ENCODE measurements around the gene PARP15. TPM values are rescaled to one million over a fixed set of nuclear protein-coding genes. Genes with fewer than 3 reads are reported as not detected.

Gene PARP15
- total RNA-seq, 1 experiment from 2014 or later, result 0.07 TPM

DNA sequence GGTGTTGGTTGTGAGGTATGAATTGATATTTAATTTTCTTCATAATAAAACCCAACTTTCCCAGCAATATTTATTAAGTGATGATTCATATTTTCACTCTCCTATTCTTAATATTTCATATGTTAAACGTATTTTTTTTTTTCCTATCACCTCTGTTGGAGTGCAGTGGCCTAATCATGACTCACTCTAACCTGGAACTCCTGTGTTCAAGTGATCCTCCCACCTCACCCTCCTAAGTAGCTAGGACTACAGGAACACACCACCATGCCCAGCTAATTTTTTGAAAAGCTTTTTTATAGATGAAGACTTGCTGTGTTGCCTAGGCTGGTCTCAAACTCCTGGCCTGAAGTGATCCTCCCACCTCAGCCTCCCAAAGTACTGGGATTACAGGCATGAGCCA is 8.6 kb downstream of the PARP15 start:
- TF ChIP-seq, protein P1, sequence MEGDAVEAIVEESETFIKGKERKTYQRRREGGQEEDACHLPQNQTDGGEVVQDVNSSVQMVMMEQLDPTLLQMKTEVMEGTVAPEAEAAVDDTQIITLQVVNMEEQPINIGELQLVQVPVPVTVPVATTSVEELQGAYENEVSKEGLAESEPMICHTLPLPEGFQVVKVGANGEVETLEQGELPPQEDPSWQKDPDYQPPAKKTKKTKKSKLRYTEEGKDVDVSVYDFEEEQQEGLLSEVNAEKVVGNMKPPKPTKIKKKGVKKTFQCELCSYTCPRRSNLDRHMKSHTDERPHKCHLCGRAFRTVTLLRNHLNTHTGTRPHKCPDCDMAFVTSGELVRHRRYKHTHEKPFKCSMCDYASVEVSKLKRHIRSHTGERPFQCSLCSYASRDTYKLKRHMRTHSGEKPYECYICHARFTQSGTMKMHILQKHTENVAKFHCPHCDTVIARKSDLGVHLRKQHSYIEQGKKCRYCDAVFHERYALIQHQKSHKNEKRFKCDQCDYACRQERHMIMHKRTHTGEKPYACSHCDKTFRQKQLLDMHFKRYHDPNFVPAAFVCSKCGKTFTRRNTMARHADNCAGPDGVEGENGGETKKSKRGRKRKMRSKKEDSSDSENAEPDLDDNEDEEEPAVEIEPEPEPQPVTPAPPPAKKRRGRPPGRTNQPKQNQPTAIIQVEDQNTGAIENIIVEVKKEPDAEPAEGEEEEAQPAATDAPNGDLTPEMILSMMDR (IDR thresholded peaks at IDR 0.05; ENCODE audit: insufficient read depth in 1 of 2, low read depth in 1 of 2, low read length in 1 of 2, severe bottlenecking in 1 of 2, unreplicated experiment in 1 of 2), result no peak
- CTCF ChIA-PET, result no interaction called here
- peaks cover 29% of the 10 kb centered on the region for H3K9me3 Mint-ChIP-seq (ENCODE audit: unreplicated experiment)
- Histone ChIP-seq H3K27me3 (replicated peaks; ENCODE audit: control insufficient read depth, insufficient read depth, low read length) (no peaks in the 10 kb centered on the region), H3K4me3 (ENCODE audit: low read depth, low read length) (no peak overlapping the region), H3K36me3 (ENCODE audit: control insufficient read depth, insufficient read depth, low read length) (no peaks in the 10 kb centered on the region), H3K4me1 (no peaks in the 10 kb centered on the region), H3K9me3 (peaks cover 14% of the 10 kb centered on the region)
- H3K27ac Mint-ChIP-seq (ENCODE audit: unreplicated experiment), result no peak overlapping the region
- no TSS peak for BruUV-seq (replicated peaks)
- H3K36me3 Mint-ChIP-seq (ENCODE audit: insufficient read depth, unreplicated experiment), result no peaks in the 10 kb centered on the region
- H3K27me3 Mint-ChIP-seq (ENCODE audit: insufficient read depth, unreplicated experiment), result no peaks in the 10 kb centered on the region
- no peaks in the 10 kb centered on the region for H3K4me1 Mint-ChIP-seq (ENCODE audit: low read depth, unreplicated experiment)
- no peak overlapping the region for H3K4me3 Mint-ChIP-seq (ENCODE audit: unreplicated experiment)
- DNase-seq, result no peak
- POLR2A ChIA-PET, result no interaction called here
- intact Hi-C loops (cut with micrococcal nuclease; ENCODE audit: unreplicated experiment), result no loop called here

GRCh38 chr3:122586773-122587485 is 9.5 kb downstream of the PARP15 start:
- Histone ChIP-seq H3K36me3 (ENCODE audit: control insufficient read depth, insufficient read depth, low read length) (no peaks in the 10 kb centered on the region), H3K27me3 (replicated peaks; ENCODE audit: control insufficient read depth, insufficient read depth, low read length) (no peaks in the 10 kb centered on the region), H3K9me3 (peaks cover 7% of the 10 kb centered on the region), H3K4me3 (ENCODE audit: low read depth, low read length) (no peak overlapping the region), H3K4me1 (no peaks in the 10 kb centered on the region)
- intact Hi-C loops (cut with micrococcal nuclease; ENCODE audit: unreplicated experiment), result no loop called here
- ChIA-PET CTCF (no interaction called here), POLR2A (no interaction called here)
- BruUV-seq (replicated peaks), result no TSS peak
- H3K27ac Mint-ChIP-seq (ENCODE audit: unreplicated experiment), result no peak overlapping the region
- H3K4me3 Mint-ChIP-seq (ENCODE audit: unreplicated experiment), result no peak overlapping the region
- peaks cover 21% of the 10 kb centered on the region for H3K9me3 Mint-ChIP-seq (ENCODE audit: unreplicated experiment)
- TF ChIP-seq, protein P1 (IDR thresholded peaks at IDR 0.05; ENCODE audit: insufficient read depth in 1 of 2, low read depth in 1 of 2, low read length in 1 of 2, severe bottlenecking in 1 of 2, unreplicated experiment in 1 of 2), result no peak
- no peaks in the 10 kb centered on the region for H3K27me3 Mint-ChIP-seq (ENCODE audit: insufficient read depth, unreplicated experiment)
- no peak for DNase-seq
- H3K4me1 Mint-ChIP-seq (ENCODE audit: low read depth, unreplicated experiment), result no peaks in the 10 kb centered on the region
- H3K36me3 Mint-ChIP-seq (ENCODE audit: insufficient read depth, unreplicated experiment), result no peaks in the 10 kb centered on the region

- TF ChIP-seq, protein P1 (IDR thresholded peaks at IDR 0.05; ENCODE audit: insufficient read depth in 1 of 2, low read depth in 1 of 2, low read length in 1 of 2, severe bottlenecking in 1 of 2, unreplicated experiment in 1 of 2), result no peak
- BruUV-seq (replicated peaks), result no TSS peak
- CTCF ChIA-PET, result no interaction called here
- Histone ChIP-seq H3K36me3 (ENCODE audit: control insufficient read depth, insufficient read depth, low read length) (no peaks in the 10 kb centered on the region), H3K4me1 (no peaks in the 10 kb centered on the region), H3K9me3 (peaks cover 3% of the 10 kb centered on the region), H3K4me3 (ENCODE audit: low read depth, low read length) (no peak overlapping the region), H3K27me3 (replicated peaks; ENCODE audit: control insufficient read depth, insufficient read depth, low read length) (no peaks in the 10 kb centered on the region)
- no peak for DNase-seq
- POLR2A ChIA-PET, result no interaction called here
- no peaks in the 10 kb centered on the region for H3K27me3 Mint-ChIP-seq (ENCODE audit: insufficient read depth, unreplicated experiment)
- H3K36me3 Mint-ChIP-seq (ENCODE audit: insufficient read depth, unreplicated experiment), result no peaks in the 10 kb centered on the region
- intact Hi-C loops (cut with micrococcal nuclease; ENCODE audit: unreplicated experiment), result no loop called here
- H3K27ac Mint-ChIP-seq (ENCODE audit: unreplicated experiment), result no peak overlapping the region
- no peak overlapping the region for H3K4me3 Mint-ChIP-seq (ENCODE audit: unreplicated experiment)
- H3K4me1 Mint-ChIP-seq (ENCODE audit: low read depth, unreplicated experiment), result no peaks in the 10 kb centered on the region
- peaks cover 14% of the 10 kb centered on the region for H3K9me3 Mint-ChIP-seq (ENCODE audit: unreplicated experiment)
These were observed 10.1 kb downstream of the PARP15 start for GRCh38 chr3:122587572-122587971.
